GM19238 (cell line): ENCODE measurements around the gene CRACR2A.

Experiments
- DNase-seq: peaks from one replicate; pipeline ENCODE4 v3.0.0; 2011; ENCODE audit warnings: low spot score; ENCODE audit not compliant: insufficient read length

The CRACR2A gene

DNA sequence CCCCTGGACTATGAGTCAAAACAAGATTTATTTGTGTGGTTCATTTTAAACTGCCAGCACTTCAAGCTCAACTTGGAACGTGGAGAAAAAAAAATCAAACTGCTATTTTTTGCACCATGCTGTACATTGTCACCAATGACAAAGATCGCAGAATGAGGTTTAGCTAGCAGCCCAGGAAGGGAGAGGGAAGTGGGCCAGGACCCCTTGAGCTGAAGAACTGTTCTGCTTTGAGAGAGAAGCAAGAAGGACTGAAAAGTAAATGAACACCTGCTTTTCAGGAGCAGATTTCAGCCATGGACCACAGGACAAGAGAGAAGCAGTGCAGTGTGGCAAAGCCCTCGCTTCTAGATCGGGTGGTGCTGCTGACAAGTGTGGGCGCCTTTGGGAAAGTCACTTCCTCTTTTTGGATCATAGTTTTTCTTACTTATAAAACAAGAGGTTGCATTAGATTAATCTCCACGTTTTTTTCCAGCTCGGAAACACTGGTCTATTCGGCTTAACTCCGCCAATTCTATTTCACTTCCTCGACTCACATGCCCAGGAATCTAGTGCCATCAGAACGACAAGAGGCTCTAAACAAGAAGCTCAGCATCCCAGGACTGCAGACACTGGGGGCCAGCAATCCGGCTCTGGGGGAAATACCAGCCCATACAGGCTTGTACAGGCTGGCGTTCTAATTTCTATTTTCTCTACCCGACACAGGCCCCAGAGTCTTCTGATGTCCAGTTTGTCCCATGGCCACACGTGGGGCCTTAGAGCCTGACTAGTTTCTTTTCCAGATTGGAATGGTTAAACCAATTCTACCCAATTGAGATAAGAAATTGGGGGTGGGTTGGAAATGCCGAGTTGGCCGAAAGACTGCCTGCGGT lies 129.9 kb downstream of the CRACR2A start:
- peak; percentile 23 for DNase-seq

DNA sequence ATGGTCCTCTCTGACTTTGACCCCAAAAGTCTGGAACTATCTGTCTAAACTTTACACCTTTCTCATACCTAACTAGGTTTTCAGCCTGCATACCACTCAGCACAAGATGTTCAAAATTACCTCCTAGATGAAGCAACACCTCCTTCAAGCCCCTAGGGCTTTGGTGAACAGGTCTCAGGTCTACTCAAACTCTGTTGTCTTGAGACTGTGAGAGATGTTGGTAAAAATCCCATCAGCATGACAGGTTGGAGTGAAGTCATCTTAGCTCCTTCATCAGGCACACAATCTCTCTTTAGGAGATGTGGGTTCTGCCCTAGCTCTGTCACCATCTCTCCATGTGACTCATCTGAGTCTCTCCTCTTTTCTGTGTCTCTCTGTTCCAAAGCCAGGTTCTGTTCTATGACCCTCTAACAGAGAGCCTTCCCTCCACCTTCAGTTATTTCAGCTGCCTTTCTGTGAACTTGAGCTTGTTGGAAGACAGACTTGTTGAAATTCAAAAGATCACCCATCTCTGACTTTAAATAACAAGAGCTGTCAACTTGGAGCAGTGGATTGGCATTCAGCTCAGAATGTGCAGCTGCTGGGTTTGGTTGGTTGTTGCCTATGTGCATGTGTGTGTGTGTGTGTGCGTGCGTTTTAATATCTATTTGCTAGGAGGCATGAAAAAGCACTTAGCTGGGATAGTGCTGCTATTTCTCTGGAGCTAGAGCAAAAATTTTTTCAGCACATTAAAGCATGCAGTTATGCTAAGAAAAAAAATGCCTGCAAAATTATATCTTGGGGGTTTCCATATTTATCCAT lies 130.7 kb downstream of the CRACR2A start:
- no peak for DNase-seq

DNA sequence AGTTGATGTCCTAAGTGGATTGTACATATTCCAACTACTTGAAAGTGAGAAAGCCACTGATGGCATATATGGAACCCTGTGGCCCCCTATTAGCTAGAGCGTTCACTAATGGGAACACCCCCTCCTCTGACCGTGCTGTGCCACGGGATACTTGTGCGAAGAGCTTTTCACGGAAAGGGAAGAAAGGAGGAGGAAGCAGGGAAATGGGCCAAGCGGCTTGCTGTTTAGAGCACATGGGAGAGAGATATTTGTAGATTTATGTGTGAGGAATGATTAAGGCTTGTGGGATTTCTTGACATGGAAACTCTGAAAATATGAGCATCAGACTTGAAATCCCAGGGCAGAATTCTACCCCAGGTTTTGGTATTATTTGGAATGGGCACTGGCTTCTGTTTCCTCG lies 132.1 kb downstream of the CRACR2A start:
- DNase-seq, result no peak

DNA sequence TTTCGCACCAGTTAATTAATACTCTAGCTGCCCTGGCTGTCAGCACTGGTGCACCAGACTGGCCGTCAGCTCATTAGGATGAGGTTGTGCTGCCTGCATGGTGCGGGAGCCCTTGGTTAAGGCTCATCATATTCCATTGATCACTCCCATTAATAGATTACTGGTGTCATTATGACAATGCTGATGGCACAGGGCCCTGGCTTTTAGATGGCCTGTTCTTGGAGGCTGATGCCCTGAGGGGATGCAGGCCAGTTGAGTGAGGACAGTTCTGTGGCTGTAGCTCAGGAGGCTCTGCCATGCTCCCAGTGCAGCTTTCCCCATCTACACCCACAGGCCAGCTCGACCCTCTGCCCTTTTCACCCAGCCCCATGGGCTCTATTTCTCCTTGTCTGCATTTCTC lies 135.3 kb downstream of the CRACR2A start:
- no peak for DNase-seq

DNA sequence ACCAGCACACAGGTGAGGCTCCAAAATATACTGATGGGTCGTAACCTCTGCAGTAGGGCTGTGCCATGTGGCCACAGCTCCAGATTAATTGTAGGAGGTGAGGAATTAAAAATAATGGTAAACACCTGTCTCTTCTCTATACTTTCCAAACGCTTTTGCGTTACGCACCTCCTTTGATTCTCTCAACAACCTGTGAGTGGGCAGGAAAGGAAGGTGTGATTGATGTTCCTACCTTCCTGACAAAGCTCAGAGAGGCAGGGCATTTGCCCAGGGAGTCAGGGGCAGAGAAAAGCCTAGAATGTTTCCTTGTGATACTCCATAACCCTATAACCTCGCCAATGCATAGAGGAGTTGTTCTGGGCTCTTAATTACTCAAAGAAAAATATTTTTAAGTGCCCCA lies 137.0 kb downstream of the CRACR2A start:
- no peak for DNase-seq

DNA sequence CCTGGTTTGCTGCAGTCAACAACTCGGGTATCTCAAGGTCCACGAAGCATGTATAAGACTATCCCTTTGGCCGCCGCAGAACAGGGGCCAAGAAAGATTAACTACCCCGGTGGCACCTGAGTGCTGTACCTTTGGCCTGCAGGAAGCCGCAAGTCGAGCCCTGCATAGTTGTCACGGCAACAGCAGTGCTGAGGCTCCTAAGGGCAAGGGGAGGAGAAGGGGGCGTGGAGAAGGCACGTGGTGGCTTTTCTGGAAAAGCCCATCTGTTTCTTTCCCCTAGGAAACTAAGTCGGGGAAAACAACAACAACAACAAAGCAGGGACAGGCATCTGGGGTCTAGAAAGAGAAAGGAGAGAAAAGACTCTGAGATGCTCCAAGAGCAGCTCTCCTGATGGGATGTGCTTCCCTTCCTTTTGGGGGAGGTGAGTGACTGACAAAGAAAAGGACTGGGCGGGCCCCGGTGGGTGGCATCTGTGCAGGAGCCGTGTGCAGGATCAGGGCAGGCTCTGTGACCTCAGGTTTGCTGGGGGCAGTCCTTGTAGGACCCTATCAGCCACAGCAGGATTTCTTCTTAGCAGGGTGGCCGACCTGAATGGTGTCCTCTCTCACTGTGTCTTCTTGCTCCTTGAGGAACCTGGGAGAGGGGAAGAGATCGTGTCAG lies 138.0 kb downstream of the CRACR2A start:
- no peak for DNase-seq

DNA sequence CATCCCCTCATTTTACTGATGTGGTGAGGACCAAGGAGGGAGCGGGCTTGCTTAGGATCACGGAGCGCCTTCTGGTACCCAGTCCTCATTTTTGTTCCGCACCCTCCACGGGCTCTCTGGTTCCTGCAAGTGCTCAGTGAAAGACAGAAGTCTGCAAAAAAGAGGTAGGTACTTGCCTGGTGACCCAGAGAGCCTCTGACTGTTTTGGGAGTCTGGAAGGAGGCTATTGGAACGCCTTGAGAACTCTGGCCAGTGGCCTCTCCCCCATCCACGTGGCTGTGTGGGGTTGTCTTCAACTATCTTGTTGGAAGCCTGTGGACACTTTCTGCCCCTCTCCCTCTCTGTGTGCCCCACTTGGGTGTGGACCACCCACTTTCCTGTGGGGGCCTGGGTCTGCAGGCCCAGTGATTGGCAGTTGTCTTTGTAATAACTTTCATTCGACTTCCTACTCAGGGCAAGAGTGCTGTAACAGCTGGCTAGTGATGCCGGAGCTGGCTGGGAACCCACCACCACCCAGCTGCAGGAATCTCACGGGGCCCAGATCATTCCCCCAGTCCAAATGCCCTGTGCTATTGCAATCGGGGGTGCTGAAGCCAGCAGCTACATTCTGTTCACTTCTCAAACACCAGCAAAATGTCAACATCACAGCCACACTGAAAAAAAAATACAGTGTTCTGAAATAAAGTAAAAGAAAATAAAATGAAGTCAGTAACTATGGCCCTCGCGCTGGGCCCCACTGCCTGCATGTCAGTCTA lies 139.1 kb downstream of the CRACR2A start:
- DNase-seq, result no peak

DNA sequence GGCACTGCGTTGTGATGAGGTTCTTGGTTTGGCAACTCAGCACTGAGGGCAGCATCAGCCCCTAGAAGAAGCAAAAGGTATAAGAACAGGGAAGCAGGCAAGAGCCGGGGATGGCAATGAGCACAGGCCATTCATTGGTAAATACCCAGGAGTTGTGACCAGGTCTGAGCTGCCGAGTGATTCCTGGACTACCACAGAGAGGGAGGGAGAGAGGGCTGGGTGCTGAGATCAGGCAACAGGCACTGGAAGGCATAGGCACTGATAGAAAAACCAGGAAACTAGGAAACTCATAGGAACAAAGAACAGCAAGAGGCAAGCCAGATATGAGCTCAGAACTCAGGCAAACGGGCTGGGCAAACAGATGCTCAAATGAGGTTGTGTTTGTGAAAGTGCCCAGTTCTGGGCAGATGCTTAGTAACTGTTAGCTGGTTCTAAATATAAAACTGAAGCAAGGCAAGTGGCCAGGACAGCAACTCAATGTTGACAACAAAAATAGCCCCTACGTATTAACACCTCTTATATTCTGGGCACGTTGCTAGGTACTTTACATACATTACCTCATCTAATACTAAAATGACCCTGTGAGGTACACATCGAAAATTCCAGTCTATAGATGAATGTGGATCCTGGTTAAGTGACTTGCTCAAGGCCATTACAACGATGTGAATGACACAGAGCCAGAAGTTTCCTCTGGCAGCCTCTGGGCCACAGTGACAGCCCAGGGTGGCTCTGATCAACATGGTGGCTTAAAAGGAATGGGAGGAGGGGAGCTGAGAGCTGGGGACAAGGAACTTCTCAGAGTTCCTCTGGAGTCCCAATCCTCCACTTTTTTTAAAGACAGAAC lies 140.8 kb downstream of the CRACR2A start:
- no peak for DNase-seq

DNA sequence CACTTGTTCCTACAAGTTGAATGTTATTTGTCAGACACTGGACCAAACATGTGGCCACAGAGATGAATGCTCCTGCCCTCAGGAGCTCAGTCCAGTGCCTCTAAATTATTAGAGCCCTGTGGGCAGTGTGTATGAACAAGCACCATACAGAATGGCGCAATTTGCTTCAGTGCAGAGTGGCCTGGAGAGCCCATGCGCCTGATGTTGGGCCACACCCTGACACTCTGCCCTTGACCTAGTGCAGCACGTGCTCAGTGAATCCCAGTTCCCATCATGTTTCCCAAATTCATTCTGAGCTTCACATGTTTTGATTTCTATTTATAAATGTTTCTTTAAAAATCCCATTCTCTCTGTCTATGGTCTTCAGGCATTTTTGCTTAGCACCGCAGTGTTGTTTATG lies 145.1 kb downstream of the CRACR2A start:
- no peak for DNase-seq

DNA sequence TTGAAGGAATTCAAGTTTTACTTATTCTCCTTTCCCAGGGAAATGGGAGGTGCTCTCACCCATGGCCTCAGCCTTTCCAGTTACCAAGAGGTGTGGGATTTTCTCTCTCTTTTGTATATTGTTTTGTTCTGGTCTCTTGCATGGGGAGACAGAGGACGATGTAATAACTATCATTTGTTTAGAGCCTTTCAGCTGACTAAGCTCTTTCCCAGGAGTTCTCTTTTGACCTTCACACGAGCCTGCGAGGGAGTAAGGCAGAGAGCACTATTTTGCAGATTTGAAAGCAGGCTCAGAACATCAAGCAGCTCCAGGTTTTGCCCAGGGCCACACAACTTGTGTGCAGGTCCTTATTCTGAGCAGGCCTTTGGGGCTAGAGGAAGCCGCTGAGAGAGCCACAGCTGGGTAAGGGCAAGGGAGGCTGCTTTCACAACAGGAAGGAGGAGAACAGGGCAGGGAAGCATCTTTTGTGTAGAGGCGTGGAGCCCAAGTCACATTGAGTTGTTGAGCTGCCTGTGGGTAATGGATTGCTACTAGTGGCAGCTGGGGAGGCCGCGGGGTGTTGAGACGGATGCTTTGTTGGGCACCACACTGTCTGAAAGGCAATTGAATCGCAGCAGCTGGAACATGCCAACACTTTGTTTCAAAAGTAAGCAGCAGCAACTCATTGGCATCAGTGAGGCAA lies 145.7 kb downstream of the CRACR2A start:
- DNase-seq, result no peak

DNA sequence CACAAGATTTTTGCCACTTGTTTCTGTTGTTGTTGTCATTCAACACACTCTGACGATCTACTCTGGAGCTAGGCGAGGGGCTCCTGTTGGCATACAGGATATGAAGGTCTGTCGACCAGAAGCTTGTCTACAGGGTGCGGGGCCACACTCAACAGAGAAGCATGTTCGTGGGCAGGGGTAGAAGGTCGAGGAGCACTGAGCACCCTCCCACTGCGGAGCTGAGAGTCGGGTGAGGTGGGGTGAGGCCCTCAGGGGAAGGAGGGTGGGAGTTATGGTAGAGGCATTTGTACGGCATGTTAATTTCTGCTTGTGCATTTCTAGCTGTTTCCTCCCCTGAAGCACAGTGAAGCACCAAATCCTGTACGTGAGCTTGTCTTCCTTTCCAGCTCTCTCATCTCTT lies 146.8 kb downstream of the CRACR2A start:
- no peak for DNase-seq

DNA sequence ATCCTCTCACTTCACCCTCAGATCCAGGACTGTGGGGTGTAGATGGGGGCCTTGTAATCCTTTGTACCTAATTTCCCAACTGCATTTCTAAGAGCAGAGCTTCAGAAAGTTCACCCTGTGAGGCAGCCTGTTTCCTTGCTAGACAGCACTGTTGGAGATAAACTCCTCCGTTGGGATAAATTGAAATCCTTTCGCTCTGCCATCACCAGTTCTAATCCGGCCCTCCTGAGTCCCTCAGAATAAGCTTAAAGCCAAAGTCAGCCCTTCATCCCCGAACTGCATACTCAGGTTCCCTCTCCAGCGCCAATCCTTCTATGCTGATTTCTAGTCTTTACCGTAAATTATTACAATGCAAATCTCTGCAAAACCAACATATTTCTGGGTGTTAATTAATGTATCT lies 147.2 kb downstream of the CRACR2A start:
- DNase-seq, result no peak

DNA sequence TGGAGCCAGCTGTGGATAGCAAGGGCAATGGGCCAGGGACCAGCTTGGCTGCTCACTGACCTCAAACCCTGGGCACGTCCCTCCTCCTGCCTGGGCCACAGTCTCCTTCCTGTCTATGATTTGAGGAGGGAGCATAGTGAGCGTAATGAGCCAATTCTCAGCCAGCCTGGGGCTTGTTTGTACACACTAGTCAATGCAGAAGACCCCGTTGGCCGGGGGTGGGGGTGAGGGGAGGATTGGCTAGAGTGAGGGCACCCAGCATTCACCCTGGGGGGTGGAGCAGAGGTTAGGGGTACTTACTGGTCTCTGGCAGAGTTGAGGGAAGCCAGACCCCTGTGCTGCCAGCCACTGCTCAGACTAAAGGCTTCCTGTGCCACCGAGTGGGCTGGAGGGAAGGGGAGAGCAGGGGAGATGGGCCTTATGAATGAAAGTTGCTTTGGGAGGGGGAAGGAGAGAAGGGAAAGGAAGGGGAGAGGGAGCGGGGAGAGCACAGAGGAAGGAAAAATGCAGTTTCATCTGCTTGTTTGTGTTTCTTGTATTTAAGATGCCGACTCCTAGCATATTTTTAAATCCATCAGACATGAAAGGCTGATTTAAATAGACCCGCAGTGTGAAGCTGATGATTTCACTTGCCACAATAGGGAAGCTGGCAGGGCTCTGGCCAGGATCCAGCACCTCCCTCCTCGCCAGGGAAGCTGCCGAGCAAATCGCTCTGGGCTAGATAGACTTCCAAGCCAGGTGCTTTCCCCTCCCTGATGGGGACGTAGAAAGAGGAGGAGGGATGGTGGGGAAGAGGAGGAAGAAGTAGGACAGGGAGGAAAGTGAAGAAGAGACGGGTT lies 147.9 kb downstream of the CRACR2A start:
- DNase-seq, result no peak

DNA sequence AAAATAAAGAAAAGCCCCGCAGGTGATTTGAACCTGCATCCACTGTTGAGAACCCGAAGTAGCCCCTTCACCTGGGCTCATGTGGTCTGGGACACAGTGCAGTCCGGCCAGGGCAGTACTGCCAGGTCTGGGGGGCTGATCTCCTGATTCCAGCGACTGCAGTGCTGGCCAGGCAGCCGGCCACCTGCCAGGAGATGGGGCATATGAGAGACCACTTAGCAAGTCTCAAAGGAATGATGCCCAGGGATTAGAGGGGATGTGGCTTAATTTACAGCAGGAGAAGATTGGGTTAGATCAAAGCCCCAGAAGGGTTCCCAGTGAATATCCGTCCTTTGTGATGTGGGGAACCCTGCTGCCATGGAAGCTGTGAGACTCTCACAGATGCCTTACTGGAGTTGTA lies 148.6 kb downstream of the CRACR2A start:
- DNase-seq, result no peak

DNA sequence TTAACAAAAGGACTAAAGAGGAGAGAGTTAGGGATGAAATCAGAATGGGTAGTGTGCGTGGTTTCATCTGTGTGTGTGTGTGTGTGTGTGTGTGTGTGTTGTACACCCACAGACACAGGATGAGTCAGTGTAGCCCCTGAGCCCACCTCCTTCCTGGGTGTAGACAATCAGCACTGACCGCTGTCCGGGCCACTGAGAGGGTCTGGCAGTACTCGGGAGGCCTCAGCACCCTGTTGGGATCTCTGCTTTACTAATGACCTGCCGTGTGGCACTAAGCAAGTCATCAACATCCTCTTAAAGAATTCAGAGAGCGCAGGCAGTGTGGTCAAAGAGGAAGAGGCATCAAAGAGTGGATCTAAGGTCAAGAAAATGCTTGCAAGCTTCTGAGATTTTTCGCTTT lies 149.3 kb downstream of the CRACR2A start:
- no peak for DNase-seq

DNA sequence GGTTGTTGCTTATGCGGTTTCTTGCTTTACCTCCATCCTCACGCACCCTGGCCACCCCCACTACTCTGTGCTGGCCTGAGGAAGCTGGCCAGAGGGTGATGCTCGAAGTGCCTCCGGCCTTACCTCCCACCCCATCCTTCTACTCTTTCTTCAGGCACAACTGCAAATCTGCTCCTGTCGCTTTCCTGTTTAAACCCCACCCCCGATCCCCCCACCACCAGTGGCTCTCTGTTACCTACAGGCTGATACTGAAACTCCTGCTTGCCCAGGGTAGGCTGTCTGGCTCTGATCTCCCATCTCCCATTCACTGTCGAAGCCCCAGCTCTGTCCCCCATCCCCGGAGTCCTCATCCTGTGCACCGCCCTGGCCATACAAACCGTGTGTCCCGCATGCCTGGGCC lies 150.4 kb downstream of the CRACR2A start:
- no peak for DNase-seq

DNA sequence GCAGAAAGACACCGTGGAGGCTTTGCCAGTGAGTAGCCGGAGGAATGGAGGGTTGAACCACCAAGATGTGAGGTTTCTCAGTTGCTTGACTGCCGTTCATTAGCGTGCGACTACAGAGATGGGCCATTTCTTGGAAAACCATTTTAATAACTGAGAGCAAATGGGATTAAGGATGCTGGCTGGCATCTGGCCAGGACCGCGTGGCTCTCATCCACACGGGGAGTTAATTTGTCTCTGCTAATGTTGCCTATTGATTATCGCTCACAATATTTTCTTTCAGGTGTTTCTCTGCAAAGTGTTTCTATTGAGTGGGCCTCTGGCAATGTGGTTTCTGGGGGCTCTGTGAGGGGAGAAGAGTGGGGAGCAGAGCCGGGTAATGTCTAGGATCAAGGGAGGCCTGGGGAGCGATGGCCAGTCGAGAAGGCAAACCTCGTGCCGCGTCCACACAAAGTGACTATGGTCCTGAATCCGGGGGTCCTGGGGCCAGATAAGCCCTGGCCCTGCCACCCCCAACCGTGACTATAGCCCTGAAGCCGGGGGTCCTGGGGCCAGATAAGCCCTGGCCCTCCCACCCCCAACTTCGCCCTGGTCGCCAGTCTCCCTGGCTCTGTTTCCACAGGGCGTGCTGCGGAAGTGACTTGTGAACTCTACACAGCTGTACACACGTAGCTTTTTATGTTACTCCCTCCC lies 151.3 kb downstream of the CRACR2A start:
- DNase-seq, result no peak

DNA sequence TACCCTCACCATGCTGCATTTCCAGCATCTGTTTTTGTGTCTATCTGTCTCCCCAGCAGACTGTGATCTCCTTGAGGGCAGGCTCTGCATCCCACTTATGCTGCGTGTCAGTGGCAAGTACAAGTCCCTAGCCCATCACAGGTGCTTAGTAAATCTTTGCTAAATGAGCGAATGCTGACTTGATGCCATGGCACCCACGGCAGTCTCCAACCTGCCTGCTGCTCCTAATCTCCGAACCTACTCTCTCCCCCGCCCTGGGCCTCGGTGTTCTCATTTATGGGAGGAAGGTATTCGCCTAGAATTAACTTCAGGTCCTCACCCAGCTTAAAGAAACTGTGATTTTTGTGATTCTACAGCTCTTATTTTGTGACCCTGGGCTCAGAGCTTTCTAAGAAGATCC lies 152.0 kb downstream of the CRACR2A start:
- no peak for DNase-seq
